SKM-1 (cell line): ENCODE results near the gene CDH23.
A peak's percentile ranks its signal among the peaks of the same experiment; 100 is the strongest.

Experiments used
- DNase-seq: peaks from one replicate; lab custom pipeline; 2025; ENCODE audit not compliant: unreplicated experiment; lab: John Stamatoyannopoulos, UW

CDH23 gene

GRCh38 chr10:71671994-71672946, 275.6 kb downstream of the CDH23 start:
- no peak for DNase-seq

GRCh38 chr10:71675295-71675970, 278.7 kb downstream of the CDH23 start:
- no peak for DNase-seq

- DNase-seq, result no peak
These were observed 280.5 kb downstream of the CDH23 start for GRCh38 chr10:71677261-71677660.

- DNase-seq, result no peak
These were observed 281.5 kb downstream of the CDH23 start for GRCh38 chr10:71678057-71678805.

GRCh38 chr10:71679425-71679824, 282.7 kb downstream of the CDH23 start:
- DNase-seq, result no peak

- DNase-seq, result no peak
These were observed 285.3 kb downstream of the CDH23 start for GRCh38 chr10:71681977-71682376.

GRCh38 chr10:71683301-71683700, 286.6 kb downstream of the CDH23 start:
- DNase-seq, result no peak

- DNase-seq, result peak; percentile 28
These were observed 287.8 kb downstream of the CDH23 start for GRCh38 chr10:71684356-71685173.

- no peak for DNase-seq
These were observed 289.0 kb downstream of the CDH23 start for GRCh38 chr10:71685554-71686232.

- no peak for DNase-seq
These were observed 290.4 kb downstream of the CDH23 start for GRCh38 chr10:71687077-71687476.

- DNase-seq, result no peak
These were observed 290.8 kb downstream of the CDH23 start for GRCh38 chr10:71687480-71687879.

GRCh38 chr10:71688256-71688655, 291.5 kb downstream of the CDH23 start:
- DNase-seq, result no peak

- DNase-seq, result no peak
These were observed 293.5 kb downstream of the CDH23 start for GRCh38 chr10:71690094-71690720.

GRCh38 chr10:71691405-71691804, 294.7 kb downstream of the CDH23 start:
- no peak for DNase-seq

- no peak for DNase-seq
These were observed 296.0 kb downstream of the CDH23 start for GRCh38 chr10:71692598-71693306.

GRCh38 chr10:71693377-71693776, 296.7 kb downstream of the CDH23 start:
- no peak for DNase-seq

- DNase-seq, result no peak
These were observed 297.4 kb downstream of the CDH23 start for GRCh38 chr10:71694039-71694501.

GRCh38 chr10:71694567-71694968, 297.8 kb downstream of the CDH23 start:
- peak; percentile 98 for DNase-seq
